GM18873 (cell line): ENCODE data around the gene THADA.

Source experiments
- ATAC-seq: cut with Tn5 transposase; IDR thresholded peaks from one replicate; pipeline ENCODE4 v1.9.1; 2021; ENCODE audit warnings: mild to moderate bottlenecking, moderate library complexity, moderate number of reproducible peaks; ENCODE audit not compliant: unreplicated experiment, low FRiP score

THADA gene

GRCh38 chr2:43340945-43341356 is 254.9 kb downstream of the THADA start:
- no peak for ATAC-seq

GRCh38 chr2:43340066-43340465 is 255.8 kb downstream of the THADA start:
- ATAC-seq, result no peak

DNA sequence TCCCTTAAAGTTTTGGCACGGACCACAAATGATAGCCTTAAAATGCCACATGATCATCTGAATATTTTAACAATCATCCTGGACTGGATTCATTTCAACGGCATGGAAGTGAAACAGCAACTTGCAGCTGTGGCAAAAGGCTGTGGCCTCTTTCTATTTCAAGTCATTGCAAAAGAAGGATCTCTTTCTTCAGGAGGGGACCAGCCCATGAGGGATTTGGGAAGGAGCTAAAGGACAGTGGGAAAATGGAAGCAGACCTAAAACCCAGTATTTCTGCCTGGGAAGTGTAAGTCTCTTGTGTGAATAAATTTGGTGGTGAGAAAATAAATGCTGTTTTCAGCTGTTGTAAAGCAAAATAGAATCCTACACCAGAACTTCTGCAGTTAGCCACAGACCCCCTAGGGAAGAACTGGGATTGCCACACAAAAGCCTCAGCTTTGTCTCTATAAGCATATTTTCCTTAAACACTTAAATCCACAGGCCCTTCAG is 262.1 kb downstream of the THADA start:
- ATAC-seq, result no peak

GRCh38 chr2:43333101-43333655 is 262.7 kb downstream of the THADA start:
- no peak for ATAC-seq

DNA sequence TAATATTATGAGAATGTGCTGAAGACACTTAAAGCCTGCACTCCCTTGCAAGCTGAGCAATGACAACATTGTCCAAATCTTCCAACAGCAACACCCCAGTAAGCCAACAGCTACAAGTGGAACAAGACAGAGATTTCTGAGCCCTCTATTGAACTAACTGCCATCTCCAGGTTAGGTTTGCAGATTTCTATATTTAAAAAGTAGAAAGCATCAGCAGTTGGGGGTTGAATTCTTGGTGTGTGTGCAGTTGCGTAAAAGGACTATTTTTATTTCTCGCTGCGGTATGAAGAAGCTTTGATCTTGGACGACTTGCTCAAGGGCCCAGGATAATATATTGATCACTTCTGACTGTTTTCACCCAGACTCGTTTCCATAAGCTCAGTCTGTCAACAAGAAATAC is 263.2 kb downstream of the THADA start:
- no peak for ATAC-seq

GRCh38 chr2:43331422-43331821 is 264.4 kb downstream of the THADA start:
- ATAC-seq, result no peak

DNA sequence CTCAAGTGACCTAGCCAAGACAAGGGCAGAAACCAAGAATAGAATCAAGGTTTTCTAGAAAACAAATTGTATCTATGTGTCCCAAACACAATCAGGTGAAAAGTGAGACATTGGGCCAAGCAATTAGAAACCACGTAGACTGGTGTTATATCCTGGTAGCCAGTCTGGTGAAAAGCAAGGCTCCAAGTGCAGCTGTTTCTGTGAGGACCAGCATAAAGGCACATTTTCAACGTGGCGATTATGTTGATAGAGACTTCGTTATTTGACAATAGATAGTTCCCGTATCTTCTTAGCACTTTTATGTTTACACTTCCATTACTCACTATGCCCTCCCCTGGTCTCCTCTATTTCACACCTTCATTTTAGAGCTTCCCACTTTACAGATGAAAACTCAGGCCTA is 266.2 kb downstream of the THADA start:
- ATAC-seq, result no peak

GRCh38 chr2:43328832-43329231 is 267.0 kb downstream of the THADA start:
- ATAC-seq, result no peak

- ATAC-seq, result no peak
Observed at GRCh38 chr2:43328133-43328532, 267.7 kb downstream of the THADA start.

DNA sequence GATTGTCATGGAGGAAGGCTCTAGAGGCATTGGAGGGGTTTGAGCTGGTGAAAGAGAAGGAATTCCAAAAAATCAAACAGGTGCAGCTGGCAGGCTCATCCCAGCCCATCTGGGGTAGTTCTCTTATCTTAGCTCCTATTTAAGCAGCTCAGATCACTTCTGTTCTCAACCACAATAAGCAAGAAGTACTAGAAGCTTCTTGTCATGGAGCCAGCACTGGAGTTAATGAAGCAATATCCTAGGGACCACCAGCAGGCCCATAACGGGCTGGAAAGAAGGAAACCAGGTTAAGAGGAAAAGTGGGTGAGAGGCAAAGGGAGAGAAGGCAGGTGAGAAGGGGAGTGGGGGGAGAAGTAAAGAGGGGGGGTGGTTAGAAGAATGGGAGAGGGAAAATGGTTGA is 268.7 kb downstream of the THADA start:
- ATAC-seq, result no peak

DNA sequence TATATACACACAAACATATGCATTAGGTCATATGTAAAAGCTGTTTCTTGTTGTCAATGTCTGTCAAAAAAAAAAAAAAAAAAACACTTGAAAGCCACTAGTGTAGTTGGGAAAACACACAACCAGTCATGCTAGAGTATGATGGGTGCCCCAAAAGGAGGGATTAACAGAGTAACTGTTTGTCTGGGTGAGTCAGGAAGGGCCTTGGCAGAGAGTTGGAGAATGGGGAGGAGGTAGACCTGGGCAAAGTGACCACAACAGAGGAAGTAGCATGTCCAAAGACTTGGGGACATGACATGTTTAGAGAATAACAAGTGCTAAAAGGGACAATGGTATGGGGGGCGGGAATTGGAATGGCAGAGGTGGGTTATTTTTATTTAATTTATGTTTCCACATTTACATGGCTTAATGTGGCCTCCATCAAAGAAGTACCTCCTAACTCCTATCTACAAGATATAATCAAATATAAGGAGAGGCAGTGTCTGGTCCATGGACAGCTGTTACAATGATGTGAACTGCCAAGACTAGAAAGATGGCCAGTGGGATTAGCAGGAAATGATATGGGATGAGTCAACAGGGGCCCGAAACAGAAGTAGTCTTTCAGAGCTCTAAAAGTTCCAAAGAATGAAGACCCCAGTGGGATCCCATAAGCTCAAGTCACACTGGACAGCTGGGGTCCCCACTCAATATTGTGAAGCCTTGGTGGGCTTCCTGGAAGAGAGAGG is 269.6 kb downstream of the THADA start:
- ATAC-seq, result no peak

- ATAC-seq, result no peak
Observed at GRCh38 chr2:43325107-43325811, 270.6 kb downstream of the THADA start.

DNA sequence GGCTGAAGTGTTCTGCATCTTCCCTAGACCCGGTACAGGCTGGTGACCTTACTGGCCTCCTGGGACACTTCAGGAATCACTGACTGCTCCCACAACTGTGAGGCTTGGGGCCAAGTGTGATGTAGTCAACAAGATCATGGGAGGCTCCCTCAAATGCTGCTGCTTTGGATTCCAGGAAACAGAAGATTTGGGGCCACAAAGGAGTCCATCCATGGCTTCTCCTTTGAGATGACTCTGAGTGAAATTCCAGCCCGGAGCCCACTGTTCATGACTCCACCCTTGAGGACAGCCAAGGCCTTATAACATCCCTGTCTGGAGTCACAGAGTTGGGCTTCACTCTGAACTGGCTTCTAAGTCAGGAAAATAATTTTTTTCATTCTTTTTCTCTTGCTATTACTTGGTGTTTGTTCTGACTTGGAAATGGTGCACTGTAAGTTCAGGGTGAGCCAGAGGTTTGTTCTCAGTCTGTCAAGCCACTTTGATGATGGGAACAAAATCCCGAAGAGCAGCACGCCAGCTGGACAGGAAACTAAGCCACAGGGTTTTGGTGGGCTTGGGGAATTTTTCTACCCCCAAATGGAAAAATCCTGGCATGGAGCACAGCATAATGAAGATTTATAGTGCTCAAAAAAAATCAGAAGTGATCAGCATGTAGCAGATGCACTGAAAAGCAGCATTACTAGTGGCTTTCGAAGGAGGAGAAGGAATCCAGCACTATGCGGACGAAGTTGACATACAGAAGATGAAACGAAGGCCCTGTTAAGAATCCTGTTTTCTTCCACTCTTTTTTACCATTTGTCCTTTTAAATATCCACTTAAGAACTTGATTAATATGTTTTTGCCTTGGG is 271.4 kb downstream of the THADA start:
- ATAC-seq, result no peak

DNA sequence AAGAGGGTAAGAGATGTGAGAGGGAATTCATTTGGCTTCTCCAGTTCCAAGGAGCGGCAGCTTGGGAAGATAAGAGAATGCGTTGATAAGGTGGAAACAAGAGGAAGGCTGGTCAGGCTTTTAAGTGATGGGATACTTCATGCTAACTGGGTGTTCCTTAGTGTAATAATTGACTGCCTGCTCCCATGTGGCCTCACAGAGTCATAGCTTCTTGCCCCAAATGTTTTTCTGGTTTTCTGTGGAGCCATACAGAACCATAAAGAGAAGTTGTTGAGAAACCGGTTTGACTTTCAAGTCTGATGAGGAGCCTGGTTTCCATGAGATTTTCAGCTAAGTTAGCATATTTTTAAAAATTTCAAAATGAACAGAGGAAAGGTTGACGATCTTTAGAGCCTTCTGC is 272.0 kb downstream of the THADA start:
- no peak for ATAC-seq

DNA sequence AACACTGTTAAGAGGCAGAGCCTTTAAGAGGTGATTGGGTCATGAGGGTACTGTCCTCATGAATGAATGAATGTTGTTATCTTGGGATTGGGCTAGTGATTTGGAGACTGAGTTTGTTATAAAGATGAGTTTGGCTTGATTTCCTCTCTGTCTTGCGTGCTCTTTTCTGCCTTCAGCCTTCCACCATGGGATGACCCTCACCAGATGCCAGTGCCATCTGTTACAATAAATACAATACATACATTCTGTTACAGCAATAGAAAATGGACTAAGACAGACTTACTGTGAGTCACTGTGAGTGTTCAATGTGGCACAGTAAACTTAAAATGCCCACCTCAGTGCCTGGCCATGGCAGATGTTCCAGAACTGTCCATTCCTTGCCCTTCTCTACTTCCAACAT is 274.4 kb downstream of the THADA start:
- no peak for ATAC-seq

GRCh38 chr2:43319541-43319940 is 276.3 kb downstream of the THADA start:
- ATAC-seq, result no peak

DNA sequence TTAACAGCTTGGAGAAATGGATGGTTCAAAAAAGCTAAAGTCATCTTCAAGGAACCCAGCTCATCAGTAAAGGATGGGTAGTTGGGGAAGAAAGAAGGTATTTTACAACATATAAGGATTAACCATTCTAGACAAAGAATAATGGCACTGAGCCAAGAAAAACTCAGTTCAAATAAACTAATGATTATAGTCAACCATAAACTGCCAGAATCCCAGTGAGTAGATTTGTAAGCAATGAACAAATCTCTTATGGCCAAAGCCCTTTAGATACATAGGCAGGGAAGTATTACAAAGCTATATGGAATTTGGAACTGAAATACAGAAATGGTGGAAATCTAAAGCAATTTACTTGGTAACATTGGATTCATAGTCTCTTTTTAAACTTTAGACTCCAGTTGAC is 277.0 kb downstream of the THADA start:
- ATAC-seq, result no peak

GRCh38 chr2:43317680-43318079 is 278.2 kb downstream of the THADA start:
- ATAC-seq, result no peak

GRCh38 chr2:43317194-43317593 is 278.6 kb downstream of the THADA start:
- no peak for ATAC-seq

DNA sequence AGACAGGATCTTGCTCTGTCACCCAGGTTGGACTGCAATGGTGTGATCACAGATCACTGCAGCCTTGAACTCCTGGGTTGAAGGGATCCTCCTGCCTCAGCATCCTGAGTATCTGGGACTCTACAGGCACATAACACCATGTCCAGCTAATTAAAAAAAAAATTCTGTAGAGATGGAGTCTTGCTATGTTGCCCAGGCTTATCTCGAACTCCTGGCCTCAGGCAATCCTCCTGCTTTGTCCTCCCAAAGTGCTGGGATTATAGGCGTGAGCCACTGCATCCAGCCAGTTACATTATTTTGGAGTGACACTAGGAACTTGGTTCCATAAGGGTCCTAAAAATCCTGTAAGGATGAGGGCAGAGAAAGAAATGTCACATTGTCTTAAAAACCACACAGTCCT is 280.4 kb downstream of the THADA start:
- no peak for ATAC-seq
